GM12801 (cell line): ENCODE results near the gene SLC2A9.

Experiments used
- TF ChIP-seq, protein P1 (sequence below): IDR thresholded peaks from one replicate; pipeline ENCODE4 v1.5.1; 2011; ENCODE audit warnings: control low read depth; ENCODE audit not compliant: insufficient read length; ENCODE audit errors: extremely low read depth

The SLC2A9 gene

GRCh38 chr4:10008609-10009005 lies 12.7 kb downstream of the SLC2A9 start:
- TF ChIP-seq, protein P1, sequence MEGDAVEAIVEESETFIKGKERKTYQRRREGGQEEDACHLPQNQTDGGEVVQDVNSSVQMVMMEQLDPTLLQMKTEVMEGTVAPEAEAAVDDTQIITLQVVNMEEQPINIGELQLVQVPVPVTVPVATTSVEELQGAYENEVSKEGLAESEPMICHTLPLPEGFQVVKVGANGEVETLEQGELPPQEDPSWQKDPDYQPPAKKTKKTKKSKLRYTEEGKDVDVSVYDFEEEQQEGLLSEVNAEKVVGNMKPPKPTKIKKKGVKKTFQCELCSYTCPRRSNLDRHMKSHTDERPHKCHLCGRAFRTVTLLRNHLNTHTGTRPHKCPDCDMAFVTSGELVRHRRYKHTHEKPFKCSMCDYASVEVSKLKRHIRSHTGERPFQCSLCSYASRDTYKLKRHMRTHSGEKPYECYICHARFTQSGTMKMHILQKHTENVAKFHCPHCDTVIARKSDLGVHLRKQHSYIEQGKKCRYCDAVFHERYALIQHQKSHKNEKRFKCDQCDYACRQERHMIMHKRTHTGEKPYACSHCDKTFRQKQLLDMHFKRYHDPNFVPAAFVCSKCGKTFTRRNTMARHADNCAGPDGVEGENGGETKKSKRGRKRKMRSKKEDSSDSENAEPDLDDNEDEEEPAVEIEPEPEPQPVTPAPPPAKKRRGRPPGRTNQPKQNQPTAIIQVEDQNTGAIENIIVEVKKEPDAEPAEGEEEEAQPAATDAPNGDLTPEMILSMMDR, result no peak

GRCh38 chr4:10007793-10008608 lies 13.3 kb downstream of the SLC2A9 start:
- TF ChIP-seq, protein P1, result no peak

DNA sequence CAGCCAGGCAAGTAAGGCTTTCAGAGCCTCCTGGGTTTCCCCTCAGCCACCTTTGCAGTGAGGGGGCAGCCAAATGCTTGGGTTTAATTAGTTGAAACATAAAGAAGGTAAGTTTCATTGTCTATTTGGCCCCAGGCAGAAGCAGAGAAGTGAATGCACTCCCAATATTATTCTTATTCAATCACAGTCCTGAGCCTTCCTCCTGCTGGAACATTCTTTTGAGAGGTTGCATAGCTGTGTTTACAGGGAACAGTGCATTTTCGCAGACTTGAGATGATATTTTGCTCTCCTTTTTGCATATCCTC lies 13.9 kb downstream of the SLC2A9 start:
- TF ChIP-seq, protein P1, result no peak

- TF ChIP-seq, protein P1, result no peak
Measured at GRCh38 chr4:10006601-10007435, 14.5 kb downstream of the SLC2A9 start.

- TF ChIP-seq, protein P1, result no peak
Measured at GRCh38 chr4:10006231-10006600, 15.1 kb downstream of the SLC2A9 start.

- TF ChIP-seq, protein P1, result no peak
Measured at GRCh38 chr4:10005632-10006031, 15.7 kb downstream of the SLC2A9 start.

GRCh38 chr4:10003666-10004065 lies 17.6 kb downstream of the SLC2A9 start:
- TF ChIP-seq, protein P1, result no peak
